H1 (cell line): ENCODE results near the gene TBCD. TPM values are rescaled to one million over a fixed set of nuclear protein-coding genes. Genes with fewer than 3 reads are reported as not detected.

Experiments used
- CTCF ChIA-PET: fragments of 300-600 bp; sonication (Branson Sonifier 250); formaldehyde crosslinking; loops from one replicate; lab custom pipeline; 2021; ENCODE audit not compliant: partially characterized antibody; lab: Charles Lee
- POLR2A ChIA-PET: fragments of 300-600 bp; sonication (Branson Sonifier 250); formaldehyde crosslinking; loops from one replicate; lab custom pipeline; 2021; ENCODE audit warnings: inconsistent platforms; ENCODE audit not compliant: partially characterized antibody; lab: Charles Lee
- DNase-seq, 2 experiments: peaks; one replicate each; pipeline versions ENCODE4 v3.0.0 to v3.0.0-alpha.2; 2010 to 2022; ENCODE audit warnings: low spot score in 2 of 2, low read depth in 1 of 2, mixed read lengths in 1 of 2
- FAIRE-seq: peaks from 2 replicates; lab custom pipeline; 2011; peaks lifted over from hg19 to GRCh38; lab: Jason Lieb, UNC
- H2AFZ ChIP-seq: 2 replicates; pipeline ENCODE4 v1.8.1; 2012; ENCODE audit warnings: low read length, inconsistent platforms
- H2AK5ac ChIP-seq: 2 replicates; pipeline ENCODE4 v1.6.1; 2013; ENCODE audit warnings: low read depth, low read length
- H2BK120ac ChIP-seq: replicated peaks from 2 replicates; pipeline ENCODE3; 2013; ENCODE audit warnings: low read depth, low read length, inconsistent platforms
- H2BK12ac ChIP-seq: 2 replicates; pipeline ENCODE4 v1.6.1; 2013; ENCODE audit warnings: low read depth, low read length
- H2BK15ac ChIP-seq: 2 replicates; pipeline ENCODE4 v1.6.1; 2013; ENCODE audit warnings: low read length
- H2BK20ac ChIP-seq: 2 replicates; pipeline ENCODE4 v1.6.1; 2013; ENCODE audit warnings: low read length
- H2BK5ac ChIP-seq: 2 replicates; pipeline ENCODE4 v1.6.1; 2013; ENCODE audit warnings: low read depth, low read length
- H3K14ac ChIP-seq: 2 replicates; pipeline ENCODE4 v1.6.1; 2013; ENCODE audit warnings: inconsistent platforms; ENCODE audit not compliant: insufficient read length
- H3K18ac ChIP-seq: 2 replicates; pipeline ENCODE4 v1.6.1; 2013; ENCODE audit warnings: low read length; ENCODE audit errors: extremely low read depth
- H3K23ac ChIP-seq: 2 replicates; pipeline ENCODE4 v1.6.1; 2013; ENCODE audit warnings: inconsistent platforms; ENCODE audit not compliant: insufficient read length
- H3K23me2 ChIP-seq: 2 replicates; pipeline ENCODE4 v1.6.1; 2013; ENCODE audit warnings: low read depth, low read length
- H3K27ac ChIP-seq: 2 replicates; pipeline ENCODE4 v1.6.1; 2011; ENCODE audit warnings: low read depth, low read length, inconsistent platforms
- H3K27me3 ChIP-seq, 4 experiments: replicated peaks in 1 of 4; 1 replicate in 1 of 4; 2 replicates in 3 of 4; pipeline versions ENCODE4 v1.6.1 to v1.8.1; 2011 to 2013; ENCODE audit warnings: low read length in 3 of 4, mild to moderate bottlenecking in 3 of 4, inconsistent platforms in 2 of 4, mixed read lengths in 2 of 4, moderate library complexity in 1 of 4; ENCODE audit not compliant: control insufficient read depth in 3 of 4, insufficient read depth in 3 of 4; ENCODE audit errors: extremely low read depth in 1 of 4
- H3K36me3 ChIP-seq, 4 experiments: 2 replicates each; pipeline versions ENCODE4 v1.6.1 to v1.8.1; 2011 to 2013; ENCODE audit warnings: mild to moderate bottlenecking in 4 of 4, low read length in 3 of 4, moderate library complexity in 2 of 4, control low read depth in 1 of 4, inconsistent platforms in 1 of 4; ENCODE audit not compliant: insufficient read depth in 4 of 4, control insufficient read depth in 2 of 4
- H3K4ac ChIP-seq: replicated peaks from 2 replicates; pipeline ENCODE3; 2013; ENCODE audit warnings: low read length, low read depth, mixed read lengths, inconsistent platforms; ENCODE audit not compliant: insufficient read length
- H3K4me1 ChIP-seq, 4 experiments: replicated peaks in 1 of 4; 1 replicate in 1 of 4; 2 replicates in 3 of 4; pipeline versions ENCODE4 v1.6.1 to v1.8.1; 2011 to 2013; ENCODE audit warnings: low read length in 3 of 4, inconsistent platforms in 2 of 4, mixed read lengths in 1 of 4; ENCODE audit not compliant: insufficient read depth in 4 of 4, control insufficient read depth in 3 of 4
- H3K4me2 ChIP-seq, 2 experiments: 2 replicates each; pipeline versions ENCODE4 v1.6.1 to v1.8.1; 2011 to 2013; ENCODE audit warnings: low read depth in 2 of 2, low read length in 2 of 2, control low read depth in 1 of 2, inconsistent platforms in 1 of 2, mild to moderate bottlenecking in 1 of 2; ENCODE audit not compliant: insufficient read depth in 1 of 2
- H3K4me3 ChIP-seq, 4 experiments: fragments of 200-600, 300-600 bp in 1 of 4; sonication (generic), shearing (Covaris generic), sonication (Bioruptor Twin) in 1 of 4; 2 replicates each; pipeline versions ENCODE4 v1.5.1 to v1.8.1; 2011 to 2016; ENCODE audit warnings: low read length in 4 of 4, low read depth in 3 of 4, control low read depth in 2 of 4, inconsistent platforms in 2 of 4, mild to moderate bottlenecking in 2 of 4, mixed read lengths in 1 of 4, moderate library complexity in 1 of 4; ENCODE audit not compliant: insufficient read depth in 2 of 4; ENCODE audit errors: extremely low read depth in 1 of 4
- H3K56ac ChIP-seq: replicated peaks from 2 replicates; pipeline ENCODE3; 2013; ENCODE audit warnings: low read depth, mild to moderate bottlenecking, mixed read lengths, low read length, inconsistent platforms; ENCODE audit not compliant: insufficient read length
- H3K79me1 ChIP-seq: 2 replicates; pipeline ENCODE4 v1.6.1; 2013; ENCODE audit warnings: low read depth, low read length, control low read depth
- H3K79me2 ChIP-seq, 2 experiments: 2 replicates each; pipeline versions ENCODE4 v1.6.1 to v1.8.1; 2012 to 2013; ENCODE audit warnings: low read length in 2 of 2, mild to moderate bottlenecking in 2 of 2, inconsistent platforms in 1 of 2; ENCODE audit not compliant: insufficient read depth in 2 of 2, control insufficient read depth in 1 of 2
- H3K9ac ChIP-seq, 4 experiments: replicated peaks in 1 of 4; 1 replicate in 1 of 4; 2 replicates in 3 of 4; pipeline versions ENCODE4 v1.6.1 to v1.8.1; 2011 to 2013; ENCODE audit warnings: low read depth in 3 of 4, low read length in 3 of 4, control low read depth in 2 of 4, mild to moderate bottlenecking in 2 of 4, moderate library complexity in 2 of 4, inconsistent platforms in 1 of 4; ENCODE audit errors: extremely low read depth in 1 of 4
- H3K9me3 ChIP-seq, 2 experiments: 2 replicates each; pipeline versions ENCODE4 v1.6.1 to v1.8.1; 2012 to 2013; ENCODE audit warnings: mild to moderate bottlenecking in 2 of 2, moderate library complexity in 2 of 2, control low read depth in 1 of 2, inconsistent platforms in 1 of 2, low read depth in 1 of 2, low read length in 1 of 2, mixed read lengths in 1 of 2; ENCODE audit not compliant: insufficient read depth in 2 of 2
- H4K20me1 ChIP-seq, 2 experiments: replicated peaks in 1 of 2; 2 replicates each; pipeline versions ENCODE3 to v1.8.1; 2011 to 2013; ENCODE audit warnings: inconsistent platforms in 2 of 2, low read length in 2 of 2, mild to moderate bottlenecking in 1 of 2; ENCODE audit not compliant: insufficient read depth in 2 of 2, control insufficient read depth in 1 of 2
- H4K5ac ChIP-seq: 2 replicates; pipeline ENCODE4 v1.6.1; 2013; ENCODE audit warnings: low read length, low read depth, mixed read lengths, inconsistent platforms; ENCODE audit not compliant: insufficient read length
- H4K8ac ChIP-seq: 2 replicates; pipeline ENCODE4 v1.8.0; 2013; ENCODE audit warnings: mild to moderate bottlenecking, moderate library complexity, low read length, inconsistent platforms; ENCODE audit not compliant: insufficient read depth; ENCODE audit errors: extremely low read depth
- H4K91ac ChIP-seq: replicated peaks from 2 replicates; pipeline ENCODE3; 2013; ENCODE audit warnings: low read length, mixed read lengths, inconsistent platforms; ENCODE audit not compliant: insufficient read length
- CTBP2 ChIP-seq: IDR thresholded peaks from 2 replicates; pipeline ENCODE4 v1.7.0; 2011; ENCODE audit warnings: borderline replicate concordance, mild to moderate bottlenecking, moderate library complexity, mixed read lengths, low read length; ENCODE audit not compliant: insufficient read depth, insufficient read length
- FOSL1 ChIP-seq: IDR thresholded peaks from 2 replicates; pipeline ENCODE4 v1.6.1; 2011; ENCODE audit warnings: mild to moderate bottlenecking, low read depth, low read length, moderate library complexity; ENCODE audit not compliant: insufficient read depth
- TEAD4 ChIP-seq: IDR thresholded peaks from 2 replicates; pipeline ENCODE4 v1.6.1; 2012; ENCODE audit warnings: low read depth, low read length, inconsistent platforms, mixed read lengths
- YY1 ChIP-seq: IDR thresholded peaks from 2 replicates; pipeline ENCODE4 v1.6.1; 2011; ENCODE audit warnings: low read depth, mild to moderate bottlenecking, low read length
- WGBS, 2 experiments: shearing (Covaris generic) in 1 of 2; methylation state at CpG; one replicate each; pipeline versions ENCODE4 v1.1.6 to v1.1.7; 2013 to 2015; ENCODE audit warnings: low lambda C conversion rate in 2 of 2, mixed read lengths in 2 of 2, inconsistent platforms in 1 of 2, low coverage in 1 of 2, missing lambda C conversion rate in 1 of 2; ENCODE audit not compliant: insufficient replicate concordance in 2 of 2, insufficient coverage in 1 of 2, insufficient read length in 1 of 2; ENCODE audit errors: extremely low coverage in 1 of 2, missing lambda C conversion rate in 1 of 2; 5-methylcytosine and 5-hydroxymethylcytosine counted together
- polyA plus RNA-seq, 7 experiments: library from polyadenylated mRNA; depleted of rRNA in 3 of 7; stranded (reverse) in 5 of 7; unstranded in 2 of 7; fragments of >200 nt in 5 of 7; fragments of 200-250 nt in 2 of 7; gene quantifications; 1 replicate in 5 of 7; 2 replicates in 1 of 7; 4 replicates in 1 of 7; pipeline versions ENCODE4 v1.2.1 to v1.2.3, GENCODE V29; 2011 to 2013; ENCODE audit warnings: missing spikeins in 2 of 7, mixed read lengths in 2 of 7
- total RNA-seq: library from RNA; stranded (reverse); fragmentation: NEBNext Ultra II Directional; extraction: Animal tissue kit (Norgen Biotek cat#: 25700); gene quantifications from 2 replicates; pipeline ENCODE4 v1.2.1, GENCODE V29; 2021

The TBCD gene
- total and polyA plus RNA-seq, 2 of the 8 experiments (the other 6 are each of a cell fraction or from before 2014, with no cell fraction given) = 118 to 162 TPM

- H4K91ac ChIP-seq = no peak overlapping the region
- no peak overlapping the region for H4K5ac ChIP-seq
- no peak overlapping the region for H3K56ac ChIP-seq
- 92% methylated on average over 18 of the region's 18 CpGs; no CpG with 5 or more reads in 1 of the 2 experiments for WGBS, 2 experiments
- H3K79me2 ChIP-seq = peaks cover 0 to 32% of the 10 kb centered on the region in 2 experiments; a peak in 2 of 4 replicates
- no peaks in the 10 kb centered on the region for H3K4me1 ChIP-seq
- H3K23me2 ChIP-seq = 0 out of 2 replicates have a peak, but pooled peaks cover 2% of the 10 kb centered on the region
- no peak overlapping the region for H2BK120ac ChIP-seq
- no peak overlapping the region for H4K8ac ChIP-seq
- no peak overlapping the region for H2AK5ac ChIP-seq
- H3K79me1 ChIP-seq = peaks cover 27% of the 10 kb centered on the region
- no peak for DNase-seq
- peaks cover 8 to 19% of the 10 kb centered on the region in 2 experiments for H4K20me1 ChIP-seq
- H2BK15ac ChIP-seq = no peak overlapping the region
- no peak overlapping the region for H3K14ac ChIP-seq
- no peak overlapping the region for H3K9ac ChIP-seq
- no peak overlapping the region for H3K4me2 ChIP-seq
- no peak overlapping the region for H3K27ac ChIP-seq
- no peak overlapping the region for H2BK20ac ChIP-seq
- no peak overlapping the region for H2BK12ac ChIP-seq
- H3K27me3 ChIP-seq = no peaks in the 10 kb centered on the region
- no peak overlapping the region for H3K4ac ChIP-seq
- H3K18ac ChIP-seq = no peak overlapping the region
- POLR2A ChIA-PET = no interaction called here
- H2AFZ ChIP-seq = no peak overlapping the region
- peaks cover 0 to 5% (median 0%) of the 10 kb centered on the region in 4 experiments; a peak in 3 of 8 replicates for H3K36me3 ChIP-seq
- no peak for FAIRE-seq
- H2BK5ac ChIP-seq = peak overlapping the region; percentile 44; the same call in 1 of the 2 replicates
- H3K23ac ChIP-seq = no peak overlapping the region
- CTCF ChIA-PET = interaction anchor here (1.2 kb wide), 2 partner anchors 15 to 128 kb away, joined by 4 to 5 read pairs; no protein-coding TSS in a partner anchor
- TF ChIP-seq FOSL1 (no peak), CTBP2 (no peak), YY1 (no peak), TEAD4 (no peak)
- H3K9me3 ChIP-seq = no peaks in the 10 kb centered on the region
- no peak overlapping the region for H3K4me3 ChIP-seq
Observed at GRCh38 chr17:82789806-82790205, 37.9 kb downstream of the TBCD start.
